A549 (cell line): Measurements from ENCODE around the gene SDSL. TPM values are rescaled to one million over a fixed set of nuclear protein-coding genes. Genes with fewer than 3 reads are reported as not detected.

Experiments
- ATAC-seq, 2 experiments: fragments of 200-7000 bp in 1 of 2; fragments of >200 bp in 1 of 2; cut with Nextera tagmentation in 1 of 2; cut with Tn5 transposase in 1 of 2; 3 replicates each; pipeline versions ENCODE4 v1.8.0 to v1.9.1; 2018 to 2020; ENCODE audit warnings: mild to moderate bottlenecking in 1 of 2, moderate library complexity in 1 of 2
- CTCF ChIA-PET: fragments of 300-600 bp; sonication (Branson Sonifier 250); formaldehyde crosslinking; extraction: SDS; loops from one replicate; lab custom pipeline; 2021; ENCODE audit warnings: antibody characterized with exemption, inconsistent platforms; lab: Yijun Ruan, JAX
- POLR2A ChIA-PET: fragments of 350-600 bp; formaldehyde crosslinking; extraction: SDS; loops from one replicate; lab custom pipeline; 2021; ENCODE audit warnings: antibody characterized with exemption, inconsistent platforms; lab: Yijun Ruan, JAX
- DNase-seq, 2 experiments: peaks; one replicate each; pipeline versions ENCODE4 v3.0.0 to v3.0.0-alpha.2; 2011 to 2016; ENCODE audit warnings: low read depth in 1 of 2, low spot score in 1 of 2
- FAIRE-seq: peaks from 2 replicates; lab custom pipeline; 2011; peaks lifted over from hg19 to GRCh38; lab: Jason Lieb, UNC
- H3K27ac ChIP-seq, 2 experiments: fragments of >200 bp; sonication (Bioruptor Twin); formaldehyde crosslinking; 3 replicates each; pipeline ENCODE4 v1.5.1; 2016 to 2017
- H3K4me1 ChIP-seq: fragments of >200 bp; sonication (Bioruptor Twin); formaldehyde crosslinking; 3 replicates; pipeline ENCODE4 v1.6.1; 2016
- H3K4me2 ChIP-seq: fragments of >200 bp; sonication (Bioruptor Twin); formaldehyde crosslinking; 3 replicates; pipeline ENCODE4 v1.6.1; 2016
- H3K4me3 ChIP-seq: fragments of >200 bp; sonication (Bioruptor Twin); formaldehyde crosslinking; 3 replicates; pipeline ENCODE4 v1.5.1; 2016
- H3K9me3 ChIP-seq: fragments of >200 bp; sonication (Bioruptor Twin); formaldehyde crosslinking; 3 replicates; pipeline ENCODE4 v1.6.1; 2016
- ATOH8 ChIP-seq: fragments of 250-450 bp; sonication (Bioruptor Pico); IDR thresholded peaks from 2 replicates; pipeline ENCODE4 v1.5.0; 2020; ENCODE audit warnings: low read depth, mild to moderate bottlenecking, moderate library complexity
- BHLHE40 ChIP-seq: IDR thresholded peaks from 2 replicates; pipeline ENCODE4 v1.6.1; 2012; ENCODE audit warnings: low read depth, low read length, inconsistent platforms
- CTCF ChIP-seq: fragments of >200 bp; sonication (Bioruptor Twin); formaldehyde crosslinking; IDR thresholded peaks from 3 replicates; pipeline ENCODE4 v1.5.1; 2016
- E2F6 ChIP-seq: IDR thresholded peaks from 2 replicates; pipeline ENCODE4 v1.6.1; 2012; ENCODE audit warnings: low read depth, borderline replicate concordance
- EHMT2 ChIP-seq: fragments of 200-600 bp; sonication (generic); IDR thresholded peaks from 2 replicates; pipeline ENCODE4 v1.6.1; 2016; ENCODE audit warnings: antibody characterized with exemption, low read depth, mild to moderate bottlenecking, moderate library complexity
- HES2 ChIP-seq: fragments of >200 bp; sonication (Bioruptor Twin); formaldehyde crosslinking; IDR thresholded peaks from 2 replicates; pipeline ENCODE4 v1.6.1; 2016
- HEYL ChIP-seq: fragments of 250-450 bp; sonication (Bioruptor Pico); IDR thresholded peaks from 2 replicates; pipeline ENCODE4 v1.8.0; 2021; ENCODE audit warnings: mild to moderate bottlenecking, moderate library complexity
- HMGXB4 ChIP-seq: fragments of 250-450 bp; sonication (Bioruptor Pico); IDR thresholded peaks from 2 replicates; pipeline ENCODE4 v1.5.0; 2021; ENCODE audit warnings: mild to moderate bottlenecking, moderate library complexity, borderline replicate concordance
- HOXB5 ChIP-seq: fragments of 250-450 bp; sonication (Bioruptor Pico); IDR thresholded peaks from 2 replicates; pipeline ENCODE4 v1.5.0; 2020; ENCODE audit warnings: mild to moderate bottlenecking, moderate library complexity
- KDM1A ChIP-seq: fragments of 200-600 bp; sonication (generic); IDR thresholded peaks from 2 replicates; pipeline ENCODE4 v1.6.1; 2016; ENCODE audit warnings: low read depth, mild to moderate bottlenecking
- KDM5A ChIP-seq: fragments of 200-600 bp; sonication (generic); IDR thresholded peaks from 2 replicates; pipeline ENCODE4 v1.6.1; 2016; ENCODE audit warnings: antibody characterized with exemption, mild to moderate bottlenecking
- MAFK ChIP-seq: fragments of 450-650 bp; IDR thresholded peaks from 2 replicates; pipeline ENCODE4 v1.6.1; 2014; ENCODE audit not compliant: partially characterized antibody
- MAX ChIP-seq: IDR thresholded peaks from 2 replicates; pipeline ENCODE4 v1.6.1; 2012
- MYC ChIP-seq: IDR thresholded peaks from 2 replicates; pipeline ENCODE4 v1.6.1; 2012; ENCODE audit warnings: mild to moderate bottlenecking, inconsistent platforms, low read length, improper control_type of control experiment, borderline replicate concordance
- NFE2L2 ChIP-seq: fragments of 150-350 bp; conservative IDR thresholded peaks from 2 replicates; pipeline ENCODE4 v1.6.1; 2014; ENCODE audit warnings: low read length
- PBX3 ChIP-seq: IDR thresholded peaks from 2 replicates; pipeline ENCODE4 v1.6.1; 2012
- POLR2AphosphoS2 ChIP-seq: conservative IDR thresholded peaks from 2 replicates; pipeline ENCODE4 v1.6.1; 2012; ENCODE audit warnings: low read length, improper control_type of control experiment, inconsistent platforms
- RNF2 ChIP-seq: fragments of 200-600 bp; sonication (generic); IDR thresholded peaks from 2 replicates; pipeline ENCODE4 v1.6.1; 2016; ENCODE audit warnings: low read depth, mild to moderate bottlenecking, antibody characterized with exemption, moderate library complexity, borderline replicate concordance
- SMC3 ChIP-seq: fragments of >200 bp; sonication (Bioruptor Twin); formaldehyde crosslinking; IDR thresholded peaks from 3 replicates; pipeline ENCODE4 v1.6.1; 2018; ENCODE audit warnings: inconsistent platforms
- SREBF2 ChIP-seq: fragments of 450-650 bp; IDR thresholded peaks from 2 replicates; pipeline ENCODE4 v1.6.1; 2014; ENCODE audit warnings: mild to moderate bottlenecking, moderate library complexity
- WGBS: methylation state at CpG from one replicate; pipeline ENCODE4 v1.1.6; 2017; ENCODE audit errors: missing lambda C conversion rate; 5-methylcytosine and 5-hydroxymethylcytosine counted together
- polyA plus RNA-seq, 4 experiments: library from polyadenylated mRNA; depleted of rRNA in 3 of 4; stranded (reverse); fragments of >200 nt; fragmentation: RNase III in 1 of 4; extraction: RNeasy Plus Mini Kit Qiagen cat#74134 plus additional on column Dnase treatment in 1 of 4; gene quantifications; 2 replicates in 3 of 4; 3 replicates in 1 of 4; pipeline ENCODE4 v1.2.3, GENCODE V29; 2011 to 2017

SDSL gene
- polyA plus RNA-seq, 2 of the 4 experiments (the other 2 are of a cell fraction): 21.0 to 26.7 TPM

- Histone ChIP-seq H3K27ac (no peak overlapping the region), H3K4me2 (no peak overlapping the region), H3K9me3 (no peaks in the 10 kb centered on the region), H3K4me3 (no peak overlapping the region), H3K4me1 (no peaks in the 10 kb centered on the region)
- ChIA-PET POLR2A (no interaction called here), CTCF (interaction anchor here (0.5 to 3.7 kb wide), 3 partner anchors 17 to 74 kb away, joined by 3 to 14 read pairs (median 4); no protein-coding TSS in a partner anchor)
- DNase-seq (no peak), ATAC-seq (no peak), FAIRE-seq (no peak)
- TF ChIP-seq HMGXB4 (CRISPR knock-in tag) (no peak), ATOH8 (no peak), CTCF (no peak), HEYL (no peak), PBX3 (no peak), MAFK (no peak), E2F6 (no peak), RNF2 (no peak), MAX (no peak), NFE2L2 (no peak), POLR2AphosphoS2 (no peak), MYC (no peak)
- WGBS: 95% methylated on average over 11 of the region's 11 CpGs
Measured at GRCh38 chr12:113387631-113388030, 34.5 kb upstream of the SDSL start.

- ChIA-PET POLR2A (no interaction called here), CTCF (interaction anchor here (0.5 to 1.8 kb wide), 3 partner anchors 17 to 75 kb away, joined by 3 to 4 read pairs (median 3); no protein-coding TSS in a partner anchor)
Measured at GRCh38 chr12:113388351-113388750, 33.8 kb upstream of the SDSL start.

More at GRCh38 chr12:113388351-113388750, 33.8 kb upstream of the SDSL start:
- no peak for FAIRE-seq
- ATAC-seq: no peak
- DNase-seq: no peak
- no peak overlapping the region for H3K4me3 ChIP-seq
- TF ChIP-seq HOXB5 (CRISPR knock-in tag): no peak
- no peak for TF ChIP-seq KDM1A
- TF ChIP-seq SREBF2: no peak
- TF ChIP-seq KDM5A: no peak
- no peak for TF ChIP-seq SMC3
- TF ChIP-seq EHMT2: no peak
- TF ChIP-seq BHLHE40: no peak
- TF ChIP-seq MAFK: no peak
- TF ChIP-seq HES2: no peak
- 92% methylated on average over 11 of the region's 14 CpGs for WGBS
- H3K27ac ChIP-seq: no peak overlapping the region
- H3K9me3 ChIP-seq: no peaks in the 10 kb centered on the region
- no peaks in the 10 kb centered on the region for H3K4me1 ChIP-seq
- no peak overlapping the region for H3K4me2 ChIP-seq
